Measurements from ENCODE around the gene NPSR1. TPM values are rescaled to one million over a fixed set of nuclear protein-coding genes. Genes with fewer than 3 reads are reported as not detected.
"Not testable (repeated sequence)": the region's sequence is repeated elsewhere in the genome, so short reads cannot be mapped to it uniquely, and the experiment has no call there.

Gene NPSR1
- not detected for total RNA-seq

GRCh38 chr7:34657632-34658268, at the start of gene NPSR1:
TSS of gene NPSR1 (plus strand) at chr7:34658218. CDS start at chr7:34658413, 195 bp downstream.
- intact Hi-C loops (cut with DNase I): no loop called here

GRCh38 chr7:34612661-34613060, 45.4 kb upstream of the NPSR1 start:
- no peak for TF ChIP-seq CTCF (IDR thresholded peaks at IDR 0.05)
- no peak for TF ChIP-seq EP300 (IDR thresholded peaks at IDR 0.05)
- WGBS: 60% methylated on average over 2 of the region's 2 CpGs
- Histone ChIP-seq H3K4me3 (no peak overlapping the region), H3K4me1 (peaks cover 0 to 5% (median 0%) of the 10 kb centered on the region in 4 donors), H3K36me3 (no peaks in the 10 kb centered on the region), H3K9me3 (no peaks in the 10 kb centered on the region), H3K27ac (replicated peaks in 1 of 4) (no peak overlapping the region), H3K27me3 (no peaks in the 10 kb centered on the region)
- intact Hi-C loops (cut with DNase I): no loop called here
- DNase-seq (ENCODE audit: extremely low spot score): no peak

More at GRCh38 chr7:34657632-34658268, at the start of gene NPSR1:
- Histone ChIP-seq H3K36me3 (no peaks in the 10 kb centered on the region), H3K4me1 (no peaks in the 10 kb centered on the region), H3K9me3 (no peaks in the 10 kb centered on the region), H3K27ac (replicated peaks in 1 of 4) (no peak within 1 kb of the TSS), H3K4me3 (no peak within 1 kb of the TSS), H3K27me3 (no peaks in the 10 kb centered on the region)
- DNase-seq (ENCODE audit: extremely low spot score): no peak
- 82% methylated on average over 7 of the region's 8 CpGs for WGBS
- no peak for TF ChIP-seq CTCF (IDR thresholded peaks at IDR 0.05)
- TF ChIP-seq EP300 (IDR thresholded peaks at IDR 0.05): no peak
- TF ChIP-seq POLR2A (IDR thresholded peaks at IDR 0.05; ENCODE audit: low read depth): no peak
- no peak for TF ChIP-seq POLR2AphosphoS5 (IDR thresholded peaks at IDR 0.05)

GRCh38 chr7:34620425-34620824, 37.6 kb upstream of the NPSR1 start:
- no peak overlapping the region for H3K4me3 ChIP-seq
- H3K9me3 ChIP-seq: no peaks in the 10 kb centered on the region
- no peaks in the 10 kb centered on the region for H3K27me3 ChIP-seq
- no peak overlapping the region for H3K27ac ChIP-seq (replicated peaks in 1 of 4)
- H3K36me3 ChIP-seq: no peaks in the 10 kb centered on the region
- DNase-seq (ENCODE audit: extremely low spot score): no peak
- no peak for TF ChIP-seq POLR2AphosphoS5 (IDR thresholded peaks at IDR 0.05)
- TF ChIP-seq CTCF (IDR thresholded peaks at IDR 0.05): no peak
- TF ChIP-seq EP300 (IDR thresholded peaks at IDR 0.05): no peak
- no peak for TF ChIP-seq POLR2A (IDR thresholded peaks at IDR 0.05; ENCODE audit: low read depth)
- intact Hi-C loops (cut with DNase I): no loop called here
- H3K4me1 ChIP-seq: no peaks in the 10 kb centered on the region

GRCh38 chr7:34622182-34622581, 35.8 kb upstream of the NPSR1 start:
- no peaks in the 10 kb centered on the region for H3K36me3 ChIP-seq
- H3K9me3 ChIP-seq: no peaks in the 10 kb centered on the region
- intact Hi-C loops (cut with DNase I): no loop called here
- no peaks in the 10 kb centered on the region for H3K4me1 ChIP-seq
- no peak overlapping the region for H3K27ac ChIP-seq (replicated peaks in 1 of 4)
- no peaks in the 10 kb centered on the region for H3K27me3 ChIP-seq
- no peak for DNase-seq (ENCODE audit: extremely low spot score)
- no peak overlapping the region for H3K4me3 ChIP-seq
- TF ChIP-seq CTCF (IDR thresholded peaks at IDR 0.05) (no peak), POLR2A (IDR thresholded peaks at IDR 0.05; ENCODE audit: low read depth) (no peak), EP300 (IDR thresholded peaks at IDR 0.05) (no peak), POLR2AphosphoS5 (IDR thresholded peaks at IDR 0.05) (no peak)
- 22% methylated on average over 2 of the region's 2 CpGs for WGBS

GRCh38 chr7:34622771-34623250, 35.2 kb upstream of the NPSR1 start:
- intact Hi-C loops (cut with DNase I): no loop called here
- Histone ChIP-seq H3K4me3 (no peak overlapping the region), H3K36me3 (no peaks in the 10 kb centered on the region), H3K27ac (replicated peaks in 1 of 4) (no peak overlapping the region), H3K4me1 (no peaks in the 10 kb centered on the region), H3K27me3 (no peaks in the 10 kb centered on the region), H3K9me3 (no peaks in the 10 kb centered on the region)
- 57% methylated on average over 4 of the region's 4 CpGs for WGBS
- no peak for DNase-seq (ENCODE audit: extremely low spot score)
- TF ChIP-seq EP300 (IDR thresholded peaks at IDR 0.05): no peak

- intact Hi-C loops (cut with DNase I); H3K4me3 ChIP-seq; H3K4me1 ChIP-seq; H3K9me3 ChIP-seq; H3K27ac ChIP-seq (replicated peaks in 1 of 4); H3K36me3 ChIP-seq; H3K27me3 ChIP-seq; DNase-seq (ENCODE audit: extremely low spot score): not testable (repeated sequence)
- WGBS: 69% methylated on average over 4 of the region's 4 CpGs
These were observed 29.4 kb upstream of the NPSR1 start for GRCh38 chr7:34628618-34629017.
